Measurements from ENCODE around the gene XRCC1.

GRCh38 chr19:43534816-43535761 is 40.2 kb downstream of the XRCC1 start:
- TF ChIP-seq CTCF (conservative IDR thresholded peaks at IDR 0.05; ENCODE audit: low read depth, low read length) (peak; percentile 63), FOS (IDR thresholded peaks at IDR 0.05; ENCODE audit: low read depth, low read length) (no peak), MAFK (IDR thresholded peaks at IDR 0.05; ENCODE audit: low read depth, low read length) (no peak), RAD21 (IDR thresholded peaks at IDR 0.05; ENCODE audit: low read length) (peak; percentile 60), POLR2A (IDR thresholded peaks at IDR 0.05; ENCODE audit: low read depth, low read length) (no peak)
